Esophagus muscularis mucosa (tissue), 4 donors: ENCODE data around the gene PRKCH.

Experiments
- CTCF ChIP-seq, 3 experiments: fragments of 200-600 bp in 2 of 3; fragments of 450-650 bp in 1 of 3; sonication (generic) in 2 of 3; IDR thresholded peaks; one replicate each; pipeline ENCODE4 v1.5.1; 2017 to 2019; ENCODE audit warnings: antibody characterized with exemption in 3 of 3, mild to moderate bottlenecking in 2 of 3, moderate library complexity in 1 of 3
- EP300 ChIP-seq: sonication (generic); formaldehyde crosslinking; IDR thresholded peaks from one replicate; pipeline ENCODE4 v1.6.1; 2017; ENCODE audit warnings: antibody characterized with exemption
- POLR2A ChIP-seq: fragments of 450-650 bp; IDR thresholded peaks from one replicate; pipeline ENCODE4 v1.6.1; 2017; ENCODE audit warnings: antibody characterized with exemption, moderate library complexity, mild to moderate bottlenecking, low read depth
- POLR2AphosphoS5 ChIP-seq, 2 donors: sonication (generic); formaldehyde crosslinking; IDR thresholded peaks; one replicate each; pipeline ENCODE4 v1.6.1; 2017; ENCODE audit warnings: antibody characterized with exemption in 2 of 2

- TF ChIP-seq POLR2AphosphoS5 (IDR thresholded peaks at IDR 0.05), result no peak
- TF ChIP-seq CTCF (IDR thresholded peaks at IDR 0.05), result no peak
- no peak for TF ChIP-seq EP300
- no peak for TF ChIP-seq POLR2A
Measured at GRCh38 chr14:61488417-61489401, 167.3 kb downstream of the PRKCH start.
